ENCODE data around the gene ARHGAP26.

Gene ARHGAP26

DNA sequence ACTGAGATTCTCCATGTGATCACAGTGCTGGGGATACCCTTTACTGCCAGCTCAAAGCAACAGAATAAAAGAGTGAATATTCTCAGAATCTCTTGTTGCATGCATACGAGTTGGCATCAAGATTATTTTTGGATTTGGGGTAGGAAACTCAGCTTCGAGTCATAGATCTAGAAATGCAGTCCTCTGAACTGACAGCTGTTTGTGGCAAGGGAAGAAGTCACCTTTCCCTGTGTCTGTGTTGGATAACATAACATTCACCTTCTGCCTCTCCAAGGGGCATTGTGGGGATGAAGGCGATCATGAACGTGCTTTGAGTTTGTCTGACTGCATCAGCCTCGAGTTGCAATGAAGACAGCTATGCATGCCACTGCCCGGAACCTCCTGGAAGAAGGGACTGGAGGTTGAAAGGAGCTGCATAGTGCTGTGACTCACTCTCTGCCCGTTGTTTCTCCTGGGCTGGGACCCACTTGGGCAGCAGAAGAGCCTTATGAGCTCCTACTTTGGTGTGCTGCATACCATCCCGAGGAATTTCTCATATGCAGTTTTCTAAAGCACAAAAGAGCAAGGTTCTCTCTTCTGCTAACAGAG is 231.7 kb downstream of the ARHGAP26 start:
- peak; percentile 33 for DNase-seq

DNA sequence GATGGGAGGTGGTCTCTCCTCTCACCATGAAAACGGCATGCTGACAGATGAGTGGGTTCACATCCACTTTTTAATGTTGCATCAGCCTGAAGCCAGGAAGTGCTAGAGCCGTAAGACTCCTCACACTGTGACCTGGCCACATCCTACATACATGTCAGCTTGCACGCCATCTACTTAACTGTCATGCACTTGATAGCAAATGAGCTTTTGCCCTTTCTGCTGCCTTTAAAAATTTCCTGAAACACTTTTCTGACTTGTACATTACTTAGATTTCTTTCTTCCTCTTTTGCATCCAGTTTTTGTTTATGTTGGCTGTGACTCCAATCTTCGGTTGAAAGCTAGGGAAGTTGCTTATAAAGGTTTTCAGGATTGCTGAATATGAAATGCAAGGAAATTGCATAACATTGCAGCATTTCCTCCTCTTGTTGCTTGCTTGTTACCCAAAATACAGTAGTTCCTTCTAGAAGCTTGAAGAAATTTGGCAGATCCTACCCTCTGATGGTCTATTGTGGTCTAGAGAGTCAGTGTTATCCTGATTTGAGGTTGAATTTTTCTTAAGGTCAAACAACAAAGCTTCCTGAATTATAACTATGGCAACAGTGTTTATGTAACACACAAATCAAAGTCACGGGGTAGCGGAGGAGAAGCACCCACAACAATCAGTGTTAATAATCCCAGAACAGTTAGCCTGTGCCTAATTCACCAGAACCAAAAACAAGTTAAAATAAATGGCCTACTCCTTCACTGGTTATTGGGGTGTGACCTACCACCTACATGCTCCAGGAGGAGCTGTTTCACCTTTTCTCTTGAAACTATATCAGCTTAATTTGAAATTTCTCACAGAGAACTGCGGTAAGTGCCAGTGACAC is 232.5 kb downstream of the ARHGAP26 start:
- DNase-seq, result peak; percentile 66

DNA sequence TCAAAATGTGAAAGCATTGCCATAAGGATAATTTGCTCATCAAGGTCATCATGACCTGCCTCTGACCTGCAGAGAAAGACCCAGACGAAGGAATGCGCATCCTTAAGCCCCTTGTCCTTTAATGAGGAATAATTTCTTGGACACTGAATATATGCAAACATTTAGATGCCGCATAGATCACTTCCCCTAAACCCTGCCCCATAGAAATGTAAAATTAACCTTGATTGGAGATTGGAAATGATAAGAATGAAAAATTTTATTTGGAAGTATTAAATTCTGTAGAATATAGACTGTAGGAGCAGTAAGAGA is 233.1 kb downstream of the ARHGAP26 start:
- no peak for DNase-seq

DNA sequence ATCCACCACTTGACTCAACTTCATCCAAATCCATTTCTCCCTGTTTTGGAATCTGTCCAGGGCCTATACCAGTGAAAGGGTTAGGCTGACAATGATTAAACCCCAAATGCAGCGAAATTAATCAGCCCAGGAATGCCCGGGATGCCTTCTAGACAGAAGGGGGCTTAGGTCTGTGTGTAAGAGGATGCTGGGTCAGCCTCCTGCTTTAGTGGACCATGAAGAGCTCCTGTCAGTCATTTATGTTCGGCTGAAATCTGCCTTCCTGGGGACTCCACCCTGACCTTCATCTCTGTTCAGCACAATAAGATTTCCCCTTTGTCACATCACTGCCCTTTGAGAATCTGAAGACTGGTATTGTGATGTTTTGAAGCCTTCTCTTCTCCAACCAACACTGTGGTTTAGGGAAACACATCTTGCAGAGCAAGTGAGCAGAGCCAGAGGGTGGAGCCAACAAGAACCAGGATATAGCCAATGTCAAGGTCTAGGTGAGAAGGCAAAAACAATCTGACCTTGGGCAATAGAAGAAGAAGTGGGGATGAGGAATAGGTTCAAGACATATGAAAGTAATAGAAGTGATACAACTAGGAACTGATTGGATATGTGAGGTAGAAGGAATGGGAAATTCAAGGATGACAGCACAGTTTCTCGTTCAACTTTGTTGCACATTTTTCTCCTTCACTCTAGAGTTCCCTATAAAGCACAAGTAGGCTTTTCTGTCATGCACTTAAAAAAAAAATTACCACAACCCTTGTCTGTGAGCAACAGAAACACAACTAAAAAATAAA is 234.4 kb downstream of the ARHGAP26 start:
- DNase-seq, result no peak

DNA sequence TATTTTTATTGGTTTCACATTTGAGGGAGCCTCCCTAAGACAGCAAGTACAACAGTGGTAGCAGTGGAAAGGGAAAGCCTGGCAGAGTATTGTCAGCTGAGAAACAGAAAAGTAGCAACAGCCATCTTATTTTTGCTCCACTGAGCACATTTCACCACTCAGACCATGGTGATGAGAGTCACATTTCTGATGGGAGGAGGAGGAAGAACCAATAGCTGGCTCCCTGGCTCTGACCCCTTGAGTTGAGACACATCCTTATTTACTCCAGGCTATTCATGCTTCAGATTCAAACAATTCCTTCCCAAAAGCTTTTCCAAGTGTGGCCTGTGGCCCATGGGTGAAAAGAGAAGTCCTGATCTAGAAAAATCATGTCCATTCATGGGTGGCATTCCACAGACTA is 236.3 kb downstream of the ARHGAP26 start:
- DNase-seq, result no peak

DNA sequence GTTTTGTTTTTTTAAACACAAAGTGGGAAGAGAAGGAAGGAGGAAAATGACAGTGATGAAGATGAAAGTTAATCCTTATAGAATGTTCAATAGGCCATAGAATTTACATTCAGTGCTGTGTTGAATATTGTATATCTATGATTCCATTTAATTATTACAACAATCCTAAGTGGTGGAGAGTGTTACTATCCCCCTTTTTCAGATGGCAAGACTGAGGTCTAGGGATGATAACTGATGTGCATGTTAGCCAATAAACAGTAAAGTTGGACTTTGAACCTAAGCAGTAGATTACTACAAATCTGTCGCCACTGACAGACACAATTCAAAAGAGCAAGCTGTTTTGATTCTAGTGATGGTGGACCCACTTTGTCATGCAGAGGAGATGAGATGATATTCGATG is 237.9 kb downstream of the ARHGAP26 start:
- DNase-seq, result no peak

DNA sequence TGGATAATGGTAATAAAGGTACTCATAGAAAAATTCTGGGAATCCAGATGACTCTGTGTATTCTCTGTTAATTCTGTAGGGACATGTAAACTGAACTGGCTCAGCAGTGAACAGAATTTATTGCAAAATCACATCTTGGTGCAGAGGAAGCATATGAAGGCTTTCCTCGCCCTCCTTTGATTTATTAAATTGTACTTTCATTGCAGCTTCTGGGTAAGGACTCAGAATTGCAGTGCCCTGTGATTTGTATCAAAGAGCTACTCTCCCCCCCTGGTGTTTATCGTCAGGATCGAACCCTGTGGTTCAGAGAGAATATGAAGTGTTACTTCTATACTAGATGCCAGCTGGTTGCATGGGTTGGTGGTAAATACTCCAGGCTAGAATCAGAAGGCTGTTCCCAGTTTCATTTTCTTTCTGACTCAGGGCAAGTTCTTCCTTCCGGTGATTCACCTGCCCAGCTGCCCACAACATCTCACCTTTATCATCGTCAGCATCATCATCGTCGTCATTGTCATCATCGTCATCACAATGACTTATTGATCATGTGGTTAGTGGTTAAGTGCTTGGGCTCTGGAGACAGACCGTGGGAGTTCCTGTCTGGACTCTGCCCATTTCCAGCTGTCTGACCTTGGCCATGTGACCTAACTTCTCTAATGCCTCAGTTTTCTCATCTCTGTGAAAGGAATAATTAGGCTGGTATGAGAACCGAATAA is 238.8 kb downstream of the ARHGAP26 start:
- peak; percentile 85 for DNase-seq

DNA sequence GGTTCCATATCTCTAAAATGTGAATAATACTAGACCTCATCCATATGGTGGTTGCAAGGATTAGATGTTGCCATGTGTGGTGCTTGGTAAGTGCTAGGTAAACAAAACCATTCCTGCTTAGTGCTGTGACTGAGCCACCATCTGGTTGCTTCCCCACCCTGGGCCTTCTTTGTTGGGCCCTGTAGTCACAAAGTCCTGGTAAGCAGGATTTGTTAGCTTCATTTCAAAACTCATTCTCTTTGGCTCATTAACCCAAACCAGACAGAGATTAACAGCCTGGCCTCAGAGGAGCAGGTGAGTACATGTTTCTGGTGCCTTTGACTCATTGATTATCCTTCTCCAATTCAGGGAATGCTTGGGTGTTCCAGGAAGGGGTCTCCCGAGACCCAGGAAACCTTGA is 240.2 kb downstream of the ARHGAP26 start:
- no peak for DNase-seq

DNA sequence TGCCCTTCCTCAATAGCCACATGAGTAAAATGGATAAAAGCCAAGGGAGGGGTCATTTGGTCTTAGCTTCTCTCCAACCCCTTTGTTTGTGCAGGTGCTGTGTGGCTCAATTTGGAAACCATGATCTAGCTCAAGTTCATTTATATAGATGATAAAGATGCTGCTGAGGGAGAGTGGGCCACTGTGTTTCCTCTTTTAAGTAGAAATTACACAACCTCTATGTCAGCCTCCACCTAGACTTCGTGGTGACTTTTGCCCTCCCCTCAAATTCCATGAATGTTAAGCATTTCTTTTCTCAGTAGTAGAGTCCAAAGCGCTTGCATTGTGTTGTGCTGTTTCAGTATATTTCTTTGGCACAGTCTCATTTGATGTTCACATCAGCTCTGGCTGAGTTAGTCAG is 241.4 kb downstream of the ARHGAP26 start:
- no peak for DNase-seq

DNA sequence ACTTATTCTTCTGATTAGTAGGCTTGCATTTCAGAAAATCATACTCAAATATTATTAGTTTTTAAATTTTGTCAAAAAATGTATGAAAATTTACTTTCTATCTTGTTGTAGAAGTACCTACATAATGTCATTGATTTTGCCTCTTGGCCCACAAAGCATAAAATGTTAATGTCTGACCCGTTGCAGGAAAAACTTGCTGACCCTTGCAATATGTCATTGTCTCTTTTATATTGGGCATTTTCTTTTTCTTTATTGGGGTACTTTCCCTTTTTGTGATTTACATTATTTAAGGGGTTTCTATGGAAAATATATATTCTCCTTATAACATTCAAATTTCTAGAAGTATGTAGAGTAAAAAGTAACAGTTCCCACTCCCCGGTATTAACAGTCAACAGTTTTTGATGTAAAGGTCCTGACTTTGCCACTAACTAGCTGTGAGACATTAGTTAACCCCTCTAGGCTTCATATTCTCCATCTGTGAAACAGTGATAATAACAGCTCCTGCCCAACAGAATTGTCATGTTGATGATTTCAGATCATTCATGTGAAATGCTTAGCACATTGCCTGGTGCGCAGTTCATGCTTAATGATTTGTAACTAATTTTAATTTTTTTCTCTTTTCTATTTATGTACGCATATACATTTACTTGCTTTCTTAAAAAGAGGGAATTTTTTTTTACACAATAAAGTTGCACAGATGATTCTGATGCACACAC is 243.2 kb downstream of the ARHGAP26 start:
- DNase-seq, result no peak

DNA sequence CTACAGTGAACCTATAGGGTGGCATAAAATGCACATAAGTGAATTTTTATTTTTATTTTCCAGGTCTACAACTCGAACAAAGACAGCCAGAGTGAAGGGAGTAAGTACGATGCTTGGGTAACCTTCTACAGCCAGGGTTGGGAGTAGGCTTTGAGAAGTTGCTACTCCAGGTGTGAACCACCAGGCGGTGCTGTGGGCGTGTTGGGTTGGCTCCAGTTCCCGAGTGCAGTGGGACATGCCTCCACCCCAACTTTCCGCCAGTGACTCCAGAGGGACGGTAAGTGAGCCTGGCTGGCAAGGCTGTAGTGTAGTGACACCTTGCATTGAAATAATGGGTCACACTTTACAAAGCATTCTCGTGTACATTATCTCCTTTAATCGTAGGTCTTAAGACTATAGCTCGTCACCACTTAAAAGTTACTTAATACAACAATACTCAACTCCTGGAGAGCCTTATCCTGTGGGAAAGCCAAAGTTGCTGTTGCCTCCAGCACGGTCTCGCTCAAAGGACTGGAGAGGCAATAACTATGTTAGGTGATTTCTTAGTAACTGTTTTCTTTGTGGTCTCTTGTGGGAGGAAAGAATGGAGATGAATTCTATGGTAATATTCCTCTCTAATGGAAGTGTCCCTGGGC is 244.0 kb downstream of the ARHGAP26 start:
- peak; percentile 43 for DNase-seq

DNA sequence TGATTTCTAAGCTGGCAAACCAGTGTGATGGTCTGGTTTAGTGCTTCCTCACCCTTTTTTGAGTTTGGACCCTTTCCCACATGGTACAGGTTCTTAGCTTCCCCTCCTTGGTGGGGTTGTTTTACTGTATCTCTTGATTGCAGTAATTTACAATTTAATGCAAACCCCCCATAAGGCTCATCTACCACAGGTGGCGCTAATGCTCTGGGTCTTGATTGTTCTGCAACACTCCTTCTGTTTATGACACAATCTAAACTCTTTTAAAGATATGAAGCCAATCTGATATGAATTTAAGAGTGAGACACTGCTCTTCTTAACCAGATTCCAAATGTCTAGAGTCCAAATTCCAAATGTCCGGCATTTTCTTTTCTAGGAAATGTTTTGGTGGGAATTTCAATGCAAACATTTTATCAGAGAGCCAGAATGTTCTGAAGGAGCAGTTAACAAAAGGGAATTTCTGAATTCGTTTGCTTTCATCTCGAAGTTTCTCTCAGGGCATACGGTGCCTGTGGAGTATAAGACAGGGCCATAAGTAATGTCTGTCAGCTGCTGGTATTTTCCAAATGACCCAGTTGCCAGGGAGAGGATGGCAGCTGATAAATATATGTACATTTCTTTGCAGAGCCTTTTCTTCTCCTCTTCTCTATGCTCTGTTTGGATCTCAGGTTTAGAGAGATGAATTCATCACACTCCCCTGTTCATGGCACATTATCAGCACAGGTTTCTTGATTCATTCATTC is 246.8 kb downstream of the ARHGAP26 start:
- peak; percentile 67 for DNase-seq

DNA sequence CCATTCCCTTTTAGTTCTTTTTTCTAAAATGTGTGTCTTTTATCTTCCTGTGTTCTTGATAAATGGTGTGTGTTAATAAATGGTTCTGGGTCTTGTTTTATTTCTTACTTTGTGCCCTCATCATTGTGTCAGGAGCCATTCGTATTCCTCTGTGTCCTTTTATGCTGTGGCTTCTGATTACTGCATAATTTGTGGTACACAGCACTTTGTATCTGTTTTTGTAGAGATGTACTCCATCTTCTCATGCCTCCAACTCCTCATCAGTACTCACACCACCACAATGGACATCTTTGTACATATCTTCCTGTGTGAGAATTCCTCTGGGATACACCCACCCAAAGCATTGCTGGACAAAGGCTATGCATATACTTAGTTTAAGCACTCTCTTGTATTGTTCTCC is 247.4 kb downstream of the ARHGAP26 start:
- DNase-seq, result no peak

DNA sequence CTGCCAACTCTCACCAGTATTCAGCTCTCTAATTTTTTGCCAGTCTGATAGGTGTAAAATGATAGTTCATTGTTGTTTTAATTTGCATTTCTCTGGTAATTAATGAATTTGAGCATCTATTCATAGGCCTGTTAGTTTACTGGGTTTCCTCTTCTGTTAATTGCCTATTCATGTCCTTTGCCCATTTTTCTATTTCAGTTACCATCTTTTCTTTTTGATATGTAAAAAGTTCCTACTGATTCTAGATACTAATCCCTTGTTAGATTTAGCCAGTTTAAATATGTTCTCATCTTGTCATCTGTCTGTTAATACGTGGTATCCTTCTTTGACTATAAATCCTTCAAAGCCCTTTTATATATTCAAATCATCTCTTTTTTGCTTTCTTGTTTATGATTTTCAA is 247.8 kb downstream of the ARHGAP26 start:
- no peak for DNase-seq

DNA sequence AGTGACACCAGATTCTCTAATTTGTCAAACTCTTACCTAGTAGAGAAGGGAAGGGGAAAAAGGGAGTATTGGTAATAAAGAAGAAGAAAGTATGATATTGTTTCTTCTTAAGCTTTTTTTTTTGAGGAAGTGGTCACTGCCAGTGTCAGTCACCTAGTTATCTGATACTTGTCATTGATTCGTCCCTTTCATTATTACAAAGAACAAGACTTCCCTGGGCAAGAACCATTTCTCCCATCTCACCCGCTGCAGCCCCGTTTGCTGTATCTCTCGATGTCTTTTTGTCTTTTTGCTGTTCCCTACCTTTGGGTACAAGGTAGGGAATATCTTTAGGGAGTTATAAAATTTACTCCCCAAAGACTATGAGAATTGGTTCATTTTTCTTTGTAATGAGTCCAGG is 249.0 kb downstream of the ARHGAP26 start:
- no peak for DNase-seq

DNA sequence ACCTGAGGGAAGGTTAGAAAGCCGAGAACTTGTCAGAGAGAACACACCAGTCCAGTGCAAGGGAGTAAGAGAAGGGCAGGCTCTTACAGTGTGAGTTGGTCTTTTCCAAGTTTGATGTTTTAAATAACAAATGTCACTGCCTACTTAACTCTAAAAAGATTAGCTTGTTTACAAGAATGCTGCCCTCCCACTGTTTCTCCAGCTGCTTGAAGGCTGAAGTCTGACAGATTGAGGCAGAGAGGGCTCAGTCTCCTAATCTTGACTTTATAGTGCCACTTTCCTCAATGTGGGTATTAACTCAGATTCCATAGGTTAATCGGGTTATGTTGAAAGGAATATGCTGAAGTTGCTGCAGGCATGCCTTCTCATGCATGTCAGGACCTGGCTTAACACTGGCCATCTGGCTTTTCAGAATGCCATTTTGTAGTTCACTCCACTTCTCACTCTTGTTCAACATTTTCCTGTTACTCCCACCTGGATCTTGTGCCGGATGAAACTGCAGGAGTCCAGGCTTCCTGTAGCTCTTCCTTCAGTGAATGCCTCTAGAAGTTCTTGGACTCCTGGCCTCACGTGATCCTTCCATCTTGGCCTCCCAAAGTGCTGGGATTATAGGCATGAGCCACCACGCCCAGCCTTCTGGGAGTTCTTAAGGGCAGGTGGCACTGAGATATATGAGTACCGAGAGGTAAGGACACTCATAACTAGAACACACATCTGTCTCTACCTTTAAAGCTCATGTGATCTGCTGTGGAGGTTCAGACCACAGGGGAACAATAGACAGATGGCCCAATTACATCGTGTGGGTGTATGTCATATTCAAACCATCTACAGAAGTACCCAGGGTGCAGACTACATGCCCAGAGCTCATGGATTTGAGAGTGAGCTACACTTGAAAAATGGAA is 249.7 kb downstream of the ARHGAP26 start:
- DNase-seq, result no peak

DNA sequence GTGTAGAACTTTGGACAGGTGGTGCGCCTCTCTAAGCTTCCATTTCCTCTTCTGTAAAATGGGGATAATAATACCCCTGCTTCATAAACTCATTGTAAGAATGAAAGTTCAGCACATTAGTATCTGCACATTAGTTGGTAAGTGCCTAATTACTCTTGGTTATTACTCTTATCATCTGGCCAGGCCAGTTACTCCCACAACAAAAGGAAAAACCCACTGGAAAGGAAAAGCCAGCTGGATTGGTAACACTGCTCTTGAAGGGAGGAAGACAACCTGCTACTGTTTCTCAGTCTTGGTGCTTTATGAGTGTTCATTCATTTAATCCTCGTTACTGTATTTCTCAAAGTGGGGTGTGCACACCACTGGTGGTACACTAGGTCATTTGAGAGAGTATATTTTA is 251.4 kb downstream of the ARHGAP26 start:
- no peak for DNase-seq

DNA sequence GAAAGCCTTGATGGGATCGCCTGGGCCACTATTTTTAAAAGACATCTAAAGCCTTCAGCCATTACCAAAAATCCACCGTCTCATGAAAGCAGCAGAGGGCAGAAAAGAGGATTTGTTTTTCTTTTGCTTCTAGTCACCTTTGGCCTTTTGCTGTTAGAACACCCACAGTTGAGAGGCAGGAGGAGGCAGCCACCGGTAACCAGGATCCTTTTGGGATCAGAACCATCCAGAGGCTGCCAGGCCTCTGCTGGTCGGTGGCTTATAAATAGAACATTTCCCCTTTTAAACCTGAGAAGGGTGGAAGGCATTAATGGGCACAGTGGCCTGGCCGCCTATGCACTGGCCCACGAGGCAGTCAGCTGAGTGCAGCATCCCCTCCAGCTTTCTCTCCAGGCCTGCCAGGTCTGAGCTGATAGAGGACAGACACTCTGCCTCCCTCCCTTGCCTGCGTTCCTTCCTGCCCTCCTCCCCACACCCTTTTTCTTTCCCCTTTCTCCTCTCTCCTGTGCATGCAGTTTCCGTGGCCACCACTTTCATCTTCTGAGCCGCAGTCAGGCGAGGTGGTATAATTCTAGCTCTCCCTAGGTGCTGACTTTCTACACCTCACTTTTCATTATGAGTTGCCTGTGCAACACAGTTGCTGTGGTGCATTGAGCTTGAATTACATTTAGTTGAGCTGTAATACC is 253.4 kb downstream of the ARHGAP26 start:
- DNase-seq, result peak; percentile 49

DNA sequence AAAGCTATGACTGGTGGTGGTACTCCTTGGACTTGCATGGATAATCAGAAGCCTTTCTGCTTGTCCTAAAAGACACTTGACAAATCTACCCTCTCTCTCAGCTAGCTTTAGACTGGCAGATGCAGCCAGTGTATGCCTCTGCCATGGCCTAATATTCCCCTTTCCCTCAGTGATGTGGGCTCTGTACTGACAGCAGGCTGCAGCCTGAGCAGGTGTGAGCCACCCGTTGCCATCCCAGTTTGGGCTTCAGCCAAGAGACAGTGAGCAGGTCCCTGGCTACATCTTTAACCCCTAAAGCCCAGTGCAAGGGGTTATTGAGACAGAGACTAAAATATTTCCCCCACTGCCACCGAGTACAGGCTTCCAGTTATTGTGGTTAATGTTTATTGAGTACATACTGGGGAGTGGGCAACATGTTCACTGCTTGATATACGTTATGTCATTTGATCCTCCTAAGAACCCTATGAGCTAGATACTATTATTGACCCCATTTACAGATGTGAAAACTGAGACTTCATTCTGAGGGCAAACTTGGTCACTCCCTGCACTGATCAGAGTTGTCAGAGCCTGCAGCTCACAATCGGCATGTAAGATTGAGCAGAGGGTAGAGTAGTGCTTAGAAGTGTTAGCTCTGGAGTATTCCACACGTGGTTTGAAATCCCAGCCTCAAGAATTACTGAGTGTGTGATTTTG is 254.2 kb downstream of the ARHGAP26 start:
- no peak for DNase-seq

Measured in stimulated activated CD4-positive, alpha-beta T cell treated with anti-CD3 and anti-CD28 coated beads, Interleukin-4, amount 100 ng/mL, for 24 hours (primary cell).